HEK293T (cell line): ENCODE results near the gene MAST4.

Experiments
- ARNT ChIP-seq: fragments of 450-650 bp; IDR thresholded peaks from 2 replicates; pipeline ENCODE4 v1.6.1; 2017; ENCODE audit warnings: mild to moderate bottlenecking
- BHLHE40 ChIP-seq: fragments of 450-650 bp; IDR thresholded peaks from 2 replicates; pipeline ENCODE4 v1.6.1; 2016; ENCODE audit warnings: mild to moderate bottlenecking, moderate library complexity, borderline replicate concordance
- CTBP1 ChIP-seq: fragments of 450-650 bp; IDR thresholded peaks from 2 replicates; pipeline ENCODE4 v1.6.1; 2016; ENCODE audit warnings: borderline replicate concordance
- ELF4 ChIP-seq: fragments of 450-650 bp; IDR thresholded peaks from 2 replicates; pipeline ENCODE4 v1.6.1; 2017; ENCODE audit warnings: antibody characterized with exemption
- FOXA1 ChIP-seq: fragments of 450-650 bp; IDR thresholded peaks from 2 replicates; pipeline ENCODE4 v1.6.1; 2016; ENCODE audit warnings: mild to moderate bottlenecking
- L3MBTL2 ChIP-seq: fragments of 450-650 bp; conservative IDR thresholded peaks from 2 replicates; pipeline ENCODE4 v1.6.1; 2016; ENCODE audit warnings: mild to moderate bottlenecking
- NFRKB ChIP-seq: fragments of 450-650 bp; IDR thresholded peaks from 2 replicates; pipeline ENCODE4 v1.6.1; 2016; ENCODE audit warnings: mild to moderate bottlenecking, moderate library complexity
- PKNOX1 ChIP-seq: fragments of 450-650 bp; IDR thresholded peaks from 2 replicates; pipeline ENCODE4 v1.6.1; 2016
- SUZ12 ChIP-seq: fragments of 450-650 bp; IDR thresholded peaks from 2 replicates; pipeline ENCODE4 v1.6.1; 2016; ENCODE audit warnings: mild to moderate bottlenecking
- TARDBP ChIP-seq: fragments of 450-650 bp; IDR thresholded peaks from 2 replicates; pipeline ENCODE4 v1.6.1; 2016

DNA sequence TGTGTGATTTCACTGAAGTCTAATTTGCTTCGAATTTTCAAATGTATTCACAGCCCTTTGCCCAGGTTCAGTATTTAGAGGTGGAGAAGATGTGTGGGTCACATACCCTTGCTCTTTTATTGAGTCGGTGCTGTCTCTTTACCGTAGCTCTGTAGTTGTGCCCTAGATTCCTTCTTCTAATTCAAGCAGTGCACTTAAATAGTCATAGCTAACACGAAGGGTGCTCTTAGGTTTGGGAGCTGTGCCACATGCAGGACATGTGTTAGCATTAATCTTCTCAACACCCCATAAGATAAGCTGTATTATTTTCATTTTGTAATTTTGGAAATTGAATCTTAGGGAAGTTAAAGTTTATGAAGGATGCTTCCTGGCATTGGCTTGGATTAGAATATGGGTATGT lies 293.3 kb downstream of the MAST4 start:
- TF ChIP-seq NFRKB (no peak), BHLHE40 (no peak), PKNOX1 (no peak), ELF4 (no peak), FOXA1 (no peak), ARNT (no peak), SUZ12 (no peak), TARDBP (no peak), L3MBTL2 (no peak), CTBP1 (no peak)
